IMR-90 (cell line): ENCODE data around the gene ZNF420. TPM values are rescaled to one million over a fixed set of nuclear protein-coding genes. Genes with fewer than 3 reads are reported as not detected.

Source experiments
- ATAC-seq: fragments of 200-7000 bp; cut with Tn5 transposase; 2 replicates; pipeline ENCODE4 v1.9.1; 2020; ENCODE audit warnings: low read depth, mild to moderate bottlenecking, moderate library complexity
- BruUV-seq: library from RNA; stranded (reverse); fragments of 400-500 nt; replicated peaks from 2 replicates; lab custom pipeline; 2021; lab: Mats Ljungman, UMichigan
- CTCF ChIA-PET: fragments of 300-600 bp; formaldehyde crosslinking; extraction: SDS; loops from one replicate; lab custom pipeline; 2021; ENCODE audit warnings: antibody characterized with exemption; lab: Yijun Ruan, JAX
- POLR2A ChIA-PET: fragments of 300-600 bp; sonication (Branson Sonifier 250); formaldehyde crosslinking; loops from one replicate; lab custom pipeline; 2022; ENCODE audit warnings: antibody characterized with exemption; ENCODE audit not compliant: unreplicated experiment; lab: Charles Lee
- DNase-seq: peaks from one replicate; pipeline ENCODE4 v3.0.0; 2013
- H2AFZ ChIP-seq: replicated peaks from 2 replicates; pipeline ENCODE3; 2013; ENCODE audit warnings: low read length, mild to moderate bottlenecking; ENCODE audit not compliant: poor library complexity
- H2AK5ac ChIP-seq: 2 replicates; pipeline ENCODE4 v1.6.1; 2013; ENCODE audit warnings: low read depth, low read length, inconsistent platforms
- H2AK9ac ChIP-seq: replicated peaks from 2 replicates; pipeline ENCODE3; 2013; ENCODE audit warnings: mild to moderate bottlenecking, low read depth, low read length, moderate library complexity; ENCODE audit not compliant: poor library complexity
- H2BK120ac ChIP-seq: 2 replicates; pipeline ENCODE4 v1.6.1; 2013; ENCODE audit warnings: low read depth, low read length, inconsistent platforms
- H2BK15ac ChIP-seq: 3 replicates; pipeline ENCODE4 v1.6.1; 2013; ENCODE audit warnings: low read depth, low read length, inconsistent platforms
- H2BK20ac ChIP-seq: 2 replicates; pipeline ENCODE4 v1.6.1; 2013; ENCODE audit warnings: low read depth, mild to moderate bottlenecking, inconsistent platforms, low read length, moderate library complexity
- H2BK5ac ChIP-seq: 2 replicates; pipeline ENCODE4 v1.6.1; 2013; ENCODE audit warnings: mild to moderate bottlenecking, low read depth, low read length, inconsistent platforms; ENCODE audit not compliant: poor library complexity, severe bottlenecking
- H3K14ac ChIP-seq: replicated peaks from 2 replicates; pipeline ENCODE4 v1.6.1; 2013; ENCODE audit warnings: low read depth, low read length, inconsistent platforms
- H3K18ac ChIP-seq: 2 replicates; pipeline ENCODE4 v1.6.1; 2013; ENCODE audit warnings: low read depth, low read length, control low read depth
- H3K23ac ChIP-seq: 2 replicates; pipeline ENCODE4 v1.6.1; 2013; ENCODE audit warnings: low read depth, low read length, inconsistent platforms
- H3K27ac ChIP-seq: 2 replicates; pipeline ENCODE4 v1.5.1; 2013; ENCODE audit warnings: mild to moderate bottlenecking, control low read depth, low read length; ENCODE audit not compliant: insufficient read depth
- H3K27me3 ChIP-seq: 2 replicates; pipeline ENCODE4 v1.6.1; 2013; ENCODE audit warnings: low read length; ENCODE audit not compliant: control insufficient read depth, insufficient read depth
- H3K36me3 ChIP-seq: 2 replicates; pipeline ENCODE4 v1.6.1; 2013; ENCODE audit warnings: low read length, mixed read lengths; ENCODE audit not compliant: control insufficient read depth, insufficient read depth
- H3K4ac ChIP-seq: 2 replicates; pipeline ENCODE4 v1.6.1; 2013; ENCODE audit warnings: low read depth, low read length, inconsistent platforms
- H3K4me1 ChIP-seq: 2 replicates; pipeline ENCODE4 v1.6.1; 2013; ENCODE audit warnings: low read length, mixed read lengths; ENCODE audit not compliant: control insufficient read depth, insufficient read depth
- H3K4me2 ChIP-seq: 2 replicates; pipeline ENCODE4 v1.6.1; 2013; ENCODE audit warnings: low read depth, mild to moderate bottlenecking, control low read depth, low read length, moderate library complexity
- H3K4me3 ChIP-seq: 2 replicates; pipeline ENCODE4 v1.5.1; 2013; ENCODE audit warnings: low read depth, mild to moderate bottlenecking, control low read depth, low read length, moderate library complexity; ENCODE audit not compliant: insufficient read depth
- H3K56ac ChIP-seq: 2 replicates; pipeline ENCODE4 v1.6.1; 2013; ENCODE audit warnings: low read length, inconsistent platforms; ENCODE audit not compliant: insufficient read depth; ENCODE audit errors: extremely low read depth
- H3K79me1 ChIP-seq, 2 experiments: 2 replicates each; pipeline ENCODE4 v1.6.1; 2013; ENCODE audit warnings: low read length in 2 of 2, inconsistent platforms in 1 of 2, low read depth in 1 of 2
- H3K9ac ChIP-seq: 2 replicates; pipeline ENCODE4 v1.6.1; 2013; ENCODE audit warnings: low read depth, low read length, control low read depth
- H3K9me1 ChIP-seq: 2 replicates; pipeline ENCODE4 v1.6.1; 2013; ENCODE audit warnings: low read length, inconsistent platforms; ENCODE audit not compliant: insufficient read depth
- H3K9me3 ChIP-seq: 2 replicates; pipeline ENCODE4 v1.6.1; 2013; ENCODE audit warnings: low read length; ENCODE audit not compliant: control insufficient read depth, insufficient read depth
- H4K20me1 ChIP-seq: 2 replicates; pipeline ENCODE4 v1.6.1; 2013; ENCODE audit warnings: low read length, inconsistent platforms; ENCODE audit not compliant: insufficient read depth
- H4K5ac ChIP-seq: 2 replicates; pipeline ENCODE4 v1.6.1; 2013; ENCODE audit warnings: mild to moderate bottlenecking, low read depth, low read length, control low read depth
- H4K8ac ChIP-seq, 2 experiments: 2 replicates each; pipeline ENCODE4 v1.6.1; 2013; ENCODE audit warnings: low read depth in 2 of 2, low read length in 2 of 2, control low read depth in 1 of 2, inconsistent platforms in 1 of 2
- H4K91ac ChIP-seq: 2 replicates; pipeline ENCODE4 v1.6.1; 2013; ENCODE audit warnings: low read depth, low read length, inconsistent platforms; ENCODE audit not compliant: insufficient read depth
- BHLHE40 ChIP-seq: fragments of 150-350 bp; IDR thresholded peaks from 2 replicates; pipeline ENCODE4 v1.6.1; 2016; ENCODE audit warnings: mild to moderate bottlenecking, low read depth, low read length
- CEBPB ChIP-seq: IDR thresholded peaks from 2 replicates; pipeline ENCODE4 v1.6.1; 2012; ENCODE audit warnings: low read depth, low read length, improper control_type of control experiment
- CHD1 ChIP-seq: IDR thresholded peaks from 2 replicates; pipeline ENCODE4 v1.6.1; 2012; ENCODE audit warnings: low read depth, low read length, improper control_type of control experiment
- RCOR1 ChIP-seq: IDR thresholded peaks from 2 replicates; pipeline ENCODE4 v1.6.1; 2012; ENCODE audit warnings: mild to moderate bottlenecking, low read length, improper control_type of control experiment; ENCODE audit not compliant: insufficient replicate concordance
- SMC3 ChIP-seq: fragments of 150-350 bp; IDR thresholded peaks from 2 replicates; pipeline ENCODE4 v1.6.1; 2016; ENCODE audit warnings: low read depth, mild to moderate bottlenecking, antibody characterized with exemption, low read length, moderate library complexity
- WGBS, 2 experiments: methylation state at CpG; one replicate each; pipeline versions ENCODE4 v1.1.5 to v1.1.7; 2013; ENCODE audit warnings: missing lambda C conversion rate in 2 of 2; ENCODE audit not compliant: insufficient read length in 1 of 2; ENCODE audit errors: extremely low coverage in 2 of 2; 5-methylcytosine and 5-hydroxymethylcytosine counted together
- dilution Hi-C: fragments of 300-500 bp; cut with HindIII; formaldehyde crosslinking; loops from one replicate; pipeline ENCODE4 v1.14.3; 2018; ENCODE audit warnings: low sequenced_read_pairs; ENCODE audit not compliant: unreplicated experiment
- in situ Hi-C: fragments of 300-500 bp; cut with MboI; formaldehyde crosslinking; loops from 3 replicates; pipeline ENCODE4 v1.14.3; 2019; ENCODE audit warnings: low sequenced_read_pairs, inconsistent platforms, mixed read lengths
- intact Hi-C: fragments of 100-400 bp; cut with micrococcal nuclease; formaldehyde crosslinking; loops from 2 replicates; pipeline ENCODE4 v1.10.0; 2022
- polyA plus RNA-seq, 3 experiments: library from polyadenylated mRNA; depleted of rRNA; stranded (reverse); fragments of >200 nt; gene quantifications; 2 replicates each; pipeline ENCODE4 v1.2.3, GENCODE V29; 2012; ENCODE audit warnings: low replicate concordance in 1 of 3
- total RNA-seq: library from RNA; depleted of rRNA; stranded (reverse); fragments of >200 nt; gene quantifications from 2 replicates; pipeline ENCODE4 v1.2.3, GENCODE V29; 2012
- TF ChIP-seq, protein P1 (sequence below): conservative IDR thresholded peaks from 2 replicates; pipeline ENCODE4 v1.5.1; 2012; ENCODE audit warnings: mild to moderate bottlenecking, low read depth, low read length, improper control_type of control experiment

The ZNF420 gene
- total and polyA plus RNA-seq, 2 of the 4 experiments (the other 2 are of a cell fraction): 1.5 to 11.7 TPM

DNA sequence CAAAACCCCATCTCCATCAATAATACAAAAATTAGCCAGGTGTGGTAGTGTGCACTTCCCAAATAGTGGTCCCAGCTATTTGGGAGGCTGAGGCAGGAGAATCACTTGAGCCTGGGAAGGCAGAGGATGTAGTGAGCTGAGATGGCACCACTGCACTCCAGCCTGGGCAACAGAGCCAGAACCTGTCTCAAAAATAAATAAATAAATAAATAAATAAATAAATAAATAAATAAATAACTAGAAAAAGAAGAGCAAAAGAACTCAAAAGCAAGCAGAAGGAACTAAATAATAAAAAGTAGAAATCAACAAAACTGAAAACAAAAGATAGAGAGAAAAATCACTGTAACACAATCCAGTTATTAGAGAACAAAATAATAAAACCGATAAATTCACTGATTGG, 81.9 kb downstream of the ZNF420 start:
- no peak for TF ChIP-seq SMC3
- no peak for TF ChIP-seq CEBPB
- TF ChIP-seq BHLHE40: no peak
- no peak for TF ChIP-seq CHD1
- TF ChIP-seq, protein P1, sequence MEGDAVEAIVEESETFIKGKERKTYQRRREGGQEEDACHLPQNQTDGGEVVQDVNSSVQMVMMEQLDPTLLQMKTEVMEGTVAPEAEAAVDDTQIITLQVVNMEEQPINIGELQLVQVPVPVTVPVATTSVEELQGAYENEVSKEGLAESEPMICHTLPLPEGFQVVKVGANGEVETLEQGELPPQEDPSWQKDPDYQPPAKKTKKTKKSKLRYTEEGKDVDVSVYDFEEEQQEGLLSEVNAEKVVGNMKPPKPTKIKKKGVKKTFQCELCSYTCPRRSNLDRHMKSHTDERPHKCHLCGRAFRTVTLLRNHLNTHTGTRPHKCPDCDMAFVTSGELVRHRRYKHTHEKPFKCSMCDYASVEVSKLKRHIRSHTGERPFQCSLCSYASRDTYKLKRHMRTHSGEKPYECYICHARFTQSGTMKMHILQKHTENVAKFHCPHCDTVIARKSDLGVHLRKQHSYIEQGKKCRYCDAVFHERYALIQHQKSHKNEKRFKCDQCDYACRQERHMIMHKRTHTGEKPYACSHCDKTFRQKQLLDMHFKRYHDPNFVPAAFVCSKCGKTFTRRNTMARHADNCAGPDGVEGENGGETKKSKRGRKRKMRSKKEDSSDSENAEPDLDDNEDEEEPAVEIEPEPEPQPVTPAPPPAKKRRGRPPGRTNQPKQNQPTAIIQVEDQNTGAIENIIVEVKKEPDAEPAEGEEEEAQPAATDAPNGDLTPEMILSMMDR: no peak
- TF ChIP-seq RCOR1: no peak
- no peak overlapping the region for H2BK5ac ChIP-seq
- no peak overlapping the region for H3K14ac ChIP-seq
- in situ Hi-C loops: no loop called here
- no peaks in the 10 kb centered on the region for H3K79me1 ChIP-seq
- ChIA-PET POLR2A (no interaction called here), CTCF (no interaction called here)
- H4K91ac ChIP-seq: no peak overlapping the region
- no peak overlapping the region for H3K27ac ChIP-seq
- H4K20me1 ChIP-seq: no peaks in the 10 kb centered on the region
- intact Hi-C loops: no loop called here
- H4K5ac ChIP-seq: no peak overlapping the region
- no peak overlapping the region for H2AK5ac ChIP-seq
- no peak overlapping the region for H2AFZ ChIP-seq
- no peak overlapping the region for H3K4me3 ChIP-seq
- H2BK15ac ChIP-seq: no peak overlapping the region
- H4K8ac ChIP-seq: no peak overlapping the region
- no peak overlapping the region for H3K56ac ChIP-seq
- no peak overlapping the region for H2AK9ac ChIP-seq
- H2BK20ac ChIP-seq: no peak overlapping the region
- H3K9me3 ChIP-seq: peaks cover 36% of the 10 kb centered on the region
- peaks cover 33% of the 10 kb centered on the region for H3K36me3 ChIP-seq
- H3K9ac ChIP-seq: no peak overlapping the region
- no CpG with 5 or more reads among the region's 1 CpG for WGBS, 2 experiments
- H3K4ac ChIP-seq: no peak overlapping the region
- H3K4me1 ChIP-seq: no peaks in the 10 kb centered on the region
- no peaks in the 10 kb centered on the region for H3K9me1 ChIP-seq
- no peak overlapping the region for H3K23ac ChIP-seq
- ATAC-seq: no peak
- DNase-seq: no peak
- dilution Hi-C loops: no loop called here
- H3K18ac ChIP-seq: no peak overlapping the region
- no peak overlapping the region for H2BK120ac ChIP-seq
- H3K27me3 ChIP-seq: no peaks in the 10 kb centered on the region
- no TSS peak for BruUV-seq
- no peak overlapping the region for H3K4me2 ChIP-seq
